NCI-H2029 treated with DMSO at 0.1 percent for 48 hours (cell line): ENCODE results near the gene GUCA2A.

Source experiments
- DNase-seq: peaks from one replicate; lab custom pipeline; 2025; lab: John Stamatoyannopoulos, UW

The GUCA2A gene

DNA sequence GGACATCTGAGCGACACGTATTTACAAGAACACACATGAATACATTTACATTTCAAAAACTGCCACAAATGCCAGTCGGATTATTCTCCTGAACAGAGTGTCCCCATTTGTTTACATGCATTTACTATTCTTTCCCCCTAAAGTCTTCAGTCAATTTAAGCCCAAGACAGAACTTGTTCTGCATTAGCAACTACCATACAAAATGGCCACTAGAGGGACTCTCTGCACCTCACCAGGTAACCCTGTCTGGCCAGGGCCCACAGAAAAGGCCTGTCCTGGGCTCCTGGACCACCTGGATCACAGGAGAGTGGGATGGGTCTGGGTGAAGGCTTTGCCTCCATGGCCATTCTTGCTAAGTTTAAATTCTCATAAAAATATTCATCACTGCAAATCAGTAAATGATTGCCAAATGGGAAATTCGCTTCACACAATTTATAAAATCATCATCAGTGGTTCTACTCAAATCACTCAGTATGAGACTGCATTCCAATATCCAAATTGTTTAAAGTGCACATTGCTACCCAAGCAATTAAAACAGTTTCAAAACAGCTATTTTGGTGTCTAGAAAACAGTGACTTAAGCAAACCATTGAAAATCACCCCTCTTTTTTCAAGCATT, 12.5 kb upstream of the GUCA2A start:
- peak; percentile 91 for DNase-seq

DNA sequence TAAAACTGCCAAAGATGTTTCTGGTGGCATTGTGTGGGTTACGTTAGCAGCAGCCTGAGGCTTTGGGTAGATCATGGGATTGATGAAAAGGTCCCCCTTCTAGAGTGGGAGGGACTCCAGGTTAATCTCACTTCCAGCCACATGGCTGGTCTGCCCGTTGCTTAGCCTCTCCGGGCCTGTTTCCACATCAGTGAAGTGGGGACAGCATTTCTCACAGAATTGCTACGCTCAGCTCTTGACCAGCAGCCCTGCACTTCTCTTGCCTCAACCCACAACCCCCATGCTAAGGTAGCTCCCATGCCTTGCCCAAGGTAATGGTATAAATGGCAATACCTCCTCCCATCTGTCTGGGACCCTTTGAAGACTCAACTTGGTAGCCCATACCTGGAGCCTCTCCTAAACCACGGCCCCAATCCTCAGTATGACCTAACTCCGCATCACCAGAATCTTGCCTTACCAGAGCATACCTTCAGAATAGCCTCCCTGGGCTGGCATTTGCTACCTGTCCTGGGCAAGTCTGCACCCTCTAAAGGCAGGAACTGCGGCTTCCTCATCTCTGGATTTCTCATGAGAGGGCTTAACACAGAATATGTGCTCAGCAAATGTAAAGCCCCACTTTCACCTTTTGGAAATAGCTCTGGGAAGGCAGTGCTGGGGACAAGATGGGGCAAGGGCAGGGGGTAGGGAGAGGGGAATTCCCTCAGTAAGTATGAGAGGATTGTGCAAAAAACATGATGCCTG, 10.9 kb upstream of the GUCA2A start:
- DNase-seq: no peak

- peak; percentile 72 for DNase-seq
Observed at GRCh38 chr1:42173961-42174735, 9.6 kb upstream of the GUCA2A start.

- peak; percentile 90 for DNase-seq
Observed at GRCh38 chr1:42173155-42173933, 8.8 kb upstream of the GUCA2A start.

DNA sequence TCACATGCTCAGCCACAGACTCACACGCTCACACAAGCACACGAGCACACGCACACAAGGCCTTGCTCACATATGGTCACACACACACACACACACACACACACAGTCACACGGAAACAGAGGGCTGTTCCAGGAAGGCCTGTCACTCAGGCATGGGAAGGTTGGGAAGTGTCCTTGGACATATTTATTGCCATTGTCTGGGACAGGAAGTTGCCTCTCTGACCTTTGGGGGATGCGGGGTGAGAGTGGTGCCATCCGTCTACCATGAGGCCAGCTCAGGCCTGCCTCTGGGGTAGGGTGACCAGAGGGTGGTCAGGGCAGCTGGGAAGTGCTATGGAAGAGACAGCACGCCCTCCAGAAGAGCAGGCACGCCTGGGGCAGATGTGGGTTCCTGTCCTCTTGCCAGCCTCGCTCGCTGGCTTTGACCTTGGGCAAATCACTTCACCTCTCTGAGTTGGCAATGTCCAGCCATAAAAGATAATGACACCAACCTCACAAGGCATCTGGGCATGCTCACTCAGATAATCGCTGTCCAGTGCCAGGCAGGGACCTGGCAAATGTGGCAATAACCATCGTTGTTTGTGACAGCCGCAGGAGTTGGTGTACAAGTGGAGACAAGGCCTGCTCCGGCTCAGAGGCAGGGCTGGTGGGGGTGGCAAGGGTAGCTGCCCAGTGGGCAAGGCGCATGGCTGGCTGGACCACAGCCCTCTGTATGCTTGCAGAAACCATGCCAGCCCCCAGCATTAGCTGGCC, 8.0 kb upstream of the GUCA2A start:
- no peak for DNase-seq

DNA sequence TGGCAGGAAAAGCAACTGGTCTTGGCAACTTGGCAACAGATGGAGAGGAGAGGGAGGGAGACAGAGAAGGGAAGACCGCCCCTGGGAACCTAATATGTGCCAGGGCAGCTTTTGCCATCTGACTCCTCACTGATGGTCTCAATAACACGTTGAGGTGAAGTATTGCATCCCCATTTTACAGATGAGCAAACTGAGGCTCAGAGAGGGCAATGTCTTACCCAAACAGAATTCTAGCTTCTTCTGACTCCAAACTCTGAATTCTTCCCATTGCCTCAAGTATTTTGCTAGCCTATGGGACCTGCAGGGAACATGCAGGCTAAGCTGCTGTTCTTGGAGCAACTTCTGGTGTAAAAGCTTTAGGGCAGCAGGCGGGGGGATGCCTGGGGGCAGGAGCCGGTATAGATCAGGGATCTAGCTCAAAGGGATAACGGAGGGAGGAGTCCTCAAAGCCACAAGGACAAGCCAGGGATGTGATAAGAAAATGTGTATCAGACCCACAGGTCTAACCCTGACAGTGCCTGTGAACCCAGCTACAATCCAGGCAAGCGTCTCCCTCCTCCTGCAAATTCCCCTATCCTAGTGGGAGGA, 7.2 kb upstream of the GUCA2A start:
- no peak for DNase-seq

- peak; percentile 82 for DNase-seq
Observed at GRCh38 chr1:42170779-42171621, 6.5 kb upstream of the GUCA2A start.

DNA sequence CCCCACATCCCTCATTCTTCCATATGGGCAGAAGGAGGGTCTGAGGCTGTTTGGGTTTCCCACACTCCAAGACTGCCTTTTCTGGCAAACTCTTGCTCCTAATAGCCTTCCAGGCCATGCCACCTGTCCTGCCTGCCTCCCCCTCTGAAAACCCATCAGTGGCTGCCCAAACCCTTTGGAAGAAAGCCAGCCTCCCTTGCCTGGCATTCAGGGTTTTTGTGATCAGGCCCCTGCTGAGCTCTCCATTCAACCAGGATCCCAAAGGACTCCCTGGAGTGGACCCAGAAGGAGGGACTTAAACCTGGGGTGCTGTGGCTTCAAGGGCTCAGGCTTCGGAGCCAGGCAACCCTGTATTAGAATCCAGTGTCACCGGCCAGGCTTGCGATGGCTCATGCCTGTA, 4.2 kb upstream of the GUCA2A start:
- peak; percentile 49 for DNase-seq

- no peak for DNase-seq
Observed at GRCh38 chr1:42168391-42168670, 3.8 kb upstream of the GUCA2A start.

- no peak for DNase-seq
Observed at GRCh38 chr1:42167611-42168390, 3.3 kb upstream of the GUCA2A start.

DNA sequence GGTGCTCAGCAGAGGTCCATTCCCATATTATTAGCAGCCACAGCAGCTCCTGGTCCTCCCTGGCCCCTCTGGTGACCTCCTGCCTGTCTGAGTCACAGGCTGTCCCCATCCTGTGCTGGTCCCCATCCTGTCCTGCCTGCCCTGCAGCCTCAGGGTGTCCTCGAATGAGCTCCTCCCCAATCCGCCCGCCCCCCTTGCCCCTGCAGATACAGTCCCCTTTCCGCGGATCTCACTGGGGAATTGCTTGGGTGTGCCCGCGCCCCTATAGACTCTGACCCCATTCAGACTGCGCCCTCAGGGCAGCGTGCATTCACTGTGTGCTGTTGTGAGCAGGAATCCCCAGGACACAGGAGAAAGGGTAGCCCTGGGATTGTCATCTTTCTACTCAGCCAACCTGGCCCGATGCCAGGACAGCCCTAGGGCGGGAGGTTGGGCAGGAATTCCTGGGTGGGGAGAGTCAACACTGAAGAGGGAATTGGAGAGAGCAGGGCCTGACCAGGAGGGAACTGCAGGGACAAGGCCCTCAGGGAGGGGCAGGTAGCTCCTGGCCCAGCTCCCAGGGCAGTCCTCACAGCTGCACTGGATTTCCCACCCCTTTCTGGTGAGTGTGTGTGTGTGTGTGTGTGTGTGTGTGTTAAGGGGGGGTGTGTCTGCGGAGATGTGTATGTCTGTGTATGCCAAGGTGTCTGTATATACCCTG, 1.1 kb upstream of the GUCA2A start:
- peak; percentile 99 for DNase-seq

- DNase-seq: no peak
Observed at GRCh38 chr1:42163536-42164503, 725 bp downstream of the GUCA2A start.

GRCh38 chr1:42163114-42163513, 1.4 kb downstream of the GUCA2A start:
- DNase-seq: no peak

DNA sequence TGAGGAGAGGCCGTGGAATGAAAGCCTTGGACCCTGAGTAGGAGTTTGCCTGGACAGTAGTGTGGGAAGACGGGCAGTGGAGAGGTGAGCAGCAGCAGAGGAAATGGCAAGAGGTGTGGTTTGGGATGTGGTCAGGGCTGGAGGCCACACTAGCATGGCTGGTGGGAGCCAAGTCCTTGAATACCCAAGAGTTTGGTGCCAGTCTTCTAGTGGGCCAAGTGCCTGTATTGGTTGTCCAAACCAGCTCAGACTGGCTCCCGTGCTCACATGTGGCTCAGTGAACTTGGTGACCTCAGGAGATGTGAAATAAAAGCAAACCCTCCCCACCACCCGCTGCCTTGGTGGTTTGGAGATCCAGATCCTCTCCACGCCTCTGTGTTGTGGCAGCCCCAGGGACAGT, 2.4 kb downstream of the GUCA2A start:
- peak; percentile 36 for DNase-seq

GRCh38 chr1:42158189-42158588, 6.4 kb downstream of the GUCA2A start:
- DNase-seq: no peak

- no peak for DNase-seq
Observed at GRCh38 chr1:42157667-42158066, 6.9 kb downstream of the GUCA2A start.

- no peak for DNase-seq
Observed at GRCh38 chr1:42155362-42155761, 9.2 kb downstream of the GUCA2A start.

GRCh38 chr1:42154685-42155084, 9.9 kb downstream of the GUCA2A start:
- DNase-seq: no peak
